HL-60 (cell line): ENCODE data around the gene TSC22D1.

Experiments used
- SPI1 ChIP-seq: IDR thresholded peaks from 2 replicates; pipeline ENCODE4 v1.6.1; 2012; ENCODE audit warnings: low read depth, mild to moderate bottlenecking, borderline replicate concordance
- TF ChIP-seq, protein P1 (sequence below): IDR thresholded peaks from one replicate; pipeline ENCODE4 v1.5.1; 2011; ENCODE audit warnings: low read length, control low read depth, inconsistent platforms; ENCODE audit not compliant: insufficient read depth

DNA sequence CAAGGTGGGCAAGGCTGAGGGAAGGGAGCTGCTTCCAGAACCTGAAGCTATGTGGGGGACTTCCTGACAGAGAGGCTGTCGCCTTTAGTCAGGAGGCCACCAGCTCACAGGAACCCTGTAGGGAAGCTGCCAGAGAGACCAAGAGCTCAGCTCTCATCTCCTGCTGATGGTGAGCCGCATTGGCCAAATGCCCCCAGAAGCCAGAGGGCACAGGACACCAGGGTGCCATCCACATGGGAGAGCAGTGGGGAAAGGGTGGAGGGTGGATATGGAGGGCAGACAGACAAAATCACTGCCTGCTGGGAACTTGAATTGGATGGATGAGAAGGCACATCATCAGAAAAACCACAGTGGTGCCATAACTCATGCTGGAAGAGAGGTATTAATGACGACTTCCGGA, 166.5 kb downstream of the TSC22D1 start:
- TF ChIP-seq SPI1, result no peak
- TF ChIP-seq, protein P1, sequence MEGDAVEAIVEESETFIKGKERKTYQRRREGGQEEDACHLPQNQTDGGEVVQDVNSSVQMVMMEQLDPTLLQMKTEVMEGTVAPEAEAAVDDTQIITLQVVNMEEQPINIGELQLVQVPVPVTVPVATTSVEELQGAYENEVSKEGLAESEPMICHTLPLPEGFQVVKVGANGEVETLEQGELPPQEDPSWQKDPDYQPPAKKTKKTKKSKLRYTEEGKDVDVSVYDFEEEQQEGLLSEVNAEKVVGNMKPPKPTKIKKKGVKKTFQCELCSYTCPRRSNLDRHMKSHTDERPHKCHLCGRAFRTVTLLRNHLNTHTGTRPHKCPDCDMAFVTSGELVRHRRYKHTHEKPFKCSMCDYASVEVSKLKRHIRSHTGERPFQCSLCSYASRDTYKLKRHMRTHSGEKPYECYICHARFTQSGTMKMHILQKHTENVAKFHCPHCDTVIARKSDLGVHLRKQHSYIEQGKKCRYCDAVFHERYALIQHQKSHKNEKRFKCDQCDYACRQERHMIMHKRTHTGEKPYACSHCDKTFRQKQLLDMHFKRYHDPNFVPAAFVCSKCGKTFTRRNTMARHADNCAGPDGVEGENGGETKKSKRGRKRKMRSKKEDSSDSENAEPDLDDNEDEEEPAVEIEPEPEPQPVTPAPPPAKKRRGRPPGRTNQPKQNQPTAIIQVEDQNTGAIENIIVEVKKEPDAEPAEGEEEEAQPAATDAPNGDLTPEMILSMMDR, result no peak
